Sigmoid colon (tissue), 4 donors: ENCODE results near the gene POSTN.

ENCODE experiments used
- POLR2A ChIP-seq, 2 donors: fragments of 450-650 bp; IDR thresholded peaks; one replicate each; pipeline ENCODE4 v1.6.1; 2016; ENCODE audit warnings: antibody characterized with exemption in 2 of 2, mild to moderate bottlenecking in 2 of 2, moderate library complexity in 2 of 2
- POLR2AphosphoS5 ChIP-seq, 4 donors: sonication (generic); formaldehyde crosslinking; IDR thresholded peaks; one replicate each; pipeline ENCODE4 v1.6.1; 2017; ENCODE audit warnings: antibody characterized with exemption in 4 of 4

GRCh38 chr13:37647031-37647650 lies 48.6 kb upstream of the POSTN start:
- TF ChIP-seq POLR2A (IDR thresholded peaks at IDR 0.05) (no peak), POLR2AphosphoS5 (IDR thresholded peaks at IDR 0.05) (no peak)
